Neural cell (in vitro differentiated cells): ENCODE data around the gene AP4S1.
"Not testable (repeated sequence)": the region's sequence is repeated elsewhere in the genome, so short reads cannot be mapped to it uniquely, and the experiment has no call there.

Source experiments
- EP300 ChIP-seq: fragments of 450-650 bp; conservative IDR thresholded peaks from 2 replicates; pipeline ENCODE4 v1.6.1; 2014; ENCODE audit warnings: antibody characterized with exemption, mild to moderate bottlenecking, moderate library complexity; ENCODE audit not compliant: poor library complexity, severe bottlenecking
- EZH2 ChIP-seq: fragments of 200-600, 300-800 bp; shearing (Covaris generic), sonication (generic); IDR thresholded peaks from 2 replicates; pipeline ENCODE4 v1.6.1; 2014; ENCODE audit warnings: antibody characterized with exemption, low read length, borderline replicate concordance, mild to moderate bottlenecking; ENCODE audit not compliant: insufficient read depth, poor library complexity, severe bottlenecking
- MXI1 ChIP-seq: fragments of 450-650 bp; conservative IDR thresholded peaks from 2 replicates; pipeline ENCODE4 v1.6.1; 2014; ENCODE audit warnings: antibody characterized with exemption, mild to moderate bottlenecking; ENCODE audit not compliant: poor library complexity, severe bottlenecking
- POLR2AphosphoS5 ChIP-seq: IDR thresholded peaks from 2 replicates; pipeline ENCODE4 v1.6.1; 2012
- RAD21 ChIP-seq: fragments of 450-650 bp; conservative IDR thresholded peaks from 2 replicates; pipeline ENCODE4 v1.6.1; 2014; ENCODE audit warnings: antibody characterized with exemption, mild to moderate bottlenecking, moderate library complexity
- SMC3 ChIP-seq: fragments of 450-650 bp; conservative IDR thresholded peaks from 2 replicates; pipeline ENCODE4 v1.6.1; 2014; ENCODE audit warnings: antibody characterized with exemption, mild to moderate bottlenecking, moderate library complexity; ENCODE audit not compliant: poor library complexity
- TAF1 ChIP-seq: IDR thresholded peaks from 2 replicates; pipeline ENCODE4 v1.6.1; 2012; ENCODE audit warnings: low read depth
- TF ChIP-seq, protein P1 (sequence below): fragments of 450-650 bp; IDR thresholded peaks from 2 replicates; pipeline ENCODE4 v1.5.1; 2014; ENCODE audit warnings: antibody characterized with exemption, mild to moderate bottlenecking, moderate library complexity; ENCODE audit not compliant: poor library complexity, severe bottlenecking
- TF ChIP-seq, protein P2 (sequence below): IDR thresholded peaks from 2 replicates; pipeline ENCODE4 v1.6.1; 2012; ENCODE audit warnings: borderline replicate concordance

DNA sequence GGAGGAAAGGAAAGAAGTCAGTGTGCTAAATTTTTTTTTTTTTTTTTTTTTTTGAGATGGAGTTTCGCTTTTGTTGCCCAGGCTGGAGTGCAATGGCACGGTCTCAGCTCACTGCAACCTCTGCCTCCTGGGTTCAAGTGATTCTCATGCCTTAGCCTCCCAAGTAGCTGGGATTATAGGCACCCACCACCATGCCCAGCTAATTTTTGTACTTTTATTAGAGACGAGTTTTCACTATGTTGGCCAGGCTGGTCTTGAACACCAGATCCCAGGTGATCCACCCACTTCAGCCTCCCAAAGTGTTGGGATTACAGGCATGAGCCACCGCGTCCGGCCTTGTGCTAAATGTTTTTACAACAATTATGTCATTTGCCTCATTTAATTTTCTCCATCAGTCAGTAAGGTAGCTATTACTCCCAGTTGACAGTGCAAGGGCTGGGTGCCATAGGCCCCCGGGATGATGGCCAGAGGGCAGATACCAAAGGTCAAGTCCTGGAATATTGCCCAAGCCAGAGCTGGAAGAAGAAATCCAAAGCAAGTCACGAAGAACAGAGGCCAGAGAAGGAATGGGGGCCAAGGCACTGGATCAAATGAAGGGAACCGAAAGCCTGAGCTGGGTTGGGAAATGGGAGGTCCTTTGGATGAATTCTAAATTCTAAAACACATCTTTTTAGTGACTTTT lies 27.6 kb downstream of the AP4S1 start:
- TF ChIP-seq, protein P1, sequence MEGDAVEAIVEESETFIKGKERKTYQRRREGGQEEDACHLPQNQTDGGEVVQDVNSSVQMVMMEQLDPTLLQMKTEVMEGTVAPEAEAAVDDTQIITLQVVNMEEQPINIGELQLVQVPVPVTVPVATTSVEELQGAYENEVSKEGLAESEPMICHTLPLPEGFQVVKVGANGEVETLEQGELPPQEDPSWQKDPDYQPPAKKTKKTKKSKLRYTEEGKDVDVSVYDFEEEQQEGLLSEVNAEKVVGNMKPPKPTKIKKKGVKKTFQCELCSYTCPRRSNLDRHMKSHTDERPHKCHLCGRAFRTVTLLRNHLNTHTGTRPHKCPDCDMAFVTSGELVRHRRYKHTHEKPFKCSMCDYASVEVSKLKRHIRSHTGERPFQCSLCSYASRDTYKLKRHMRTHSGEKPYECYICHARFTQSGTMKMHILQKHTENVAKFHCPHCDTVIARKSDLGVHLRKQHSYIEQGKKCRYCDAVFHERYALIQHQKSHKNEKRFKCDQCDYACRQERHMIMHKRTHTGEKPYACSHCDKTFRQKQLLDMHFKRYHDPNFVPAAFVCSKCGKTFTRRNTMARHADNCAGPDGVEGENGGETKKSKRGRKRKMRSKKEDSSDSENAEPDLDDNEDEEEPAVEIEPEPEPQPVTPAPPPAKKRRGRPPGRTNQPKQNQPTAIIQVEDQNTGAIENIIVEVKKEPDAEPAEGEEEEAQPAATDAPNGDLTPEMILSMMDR = not testable (repeated sequence)
- TF ChIP-seq EP300, EZH2, POLR2AphosphoS5, MXI1, SMC3, RAD21, TAF1: not testable (repeated sequence)
- TF ChIP-seq, protein P2, sequence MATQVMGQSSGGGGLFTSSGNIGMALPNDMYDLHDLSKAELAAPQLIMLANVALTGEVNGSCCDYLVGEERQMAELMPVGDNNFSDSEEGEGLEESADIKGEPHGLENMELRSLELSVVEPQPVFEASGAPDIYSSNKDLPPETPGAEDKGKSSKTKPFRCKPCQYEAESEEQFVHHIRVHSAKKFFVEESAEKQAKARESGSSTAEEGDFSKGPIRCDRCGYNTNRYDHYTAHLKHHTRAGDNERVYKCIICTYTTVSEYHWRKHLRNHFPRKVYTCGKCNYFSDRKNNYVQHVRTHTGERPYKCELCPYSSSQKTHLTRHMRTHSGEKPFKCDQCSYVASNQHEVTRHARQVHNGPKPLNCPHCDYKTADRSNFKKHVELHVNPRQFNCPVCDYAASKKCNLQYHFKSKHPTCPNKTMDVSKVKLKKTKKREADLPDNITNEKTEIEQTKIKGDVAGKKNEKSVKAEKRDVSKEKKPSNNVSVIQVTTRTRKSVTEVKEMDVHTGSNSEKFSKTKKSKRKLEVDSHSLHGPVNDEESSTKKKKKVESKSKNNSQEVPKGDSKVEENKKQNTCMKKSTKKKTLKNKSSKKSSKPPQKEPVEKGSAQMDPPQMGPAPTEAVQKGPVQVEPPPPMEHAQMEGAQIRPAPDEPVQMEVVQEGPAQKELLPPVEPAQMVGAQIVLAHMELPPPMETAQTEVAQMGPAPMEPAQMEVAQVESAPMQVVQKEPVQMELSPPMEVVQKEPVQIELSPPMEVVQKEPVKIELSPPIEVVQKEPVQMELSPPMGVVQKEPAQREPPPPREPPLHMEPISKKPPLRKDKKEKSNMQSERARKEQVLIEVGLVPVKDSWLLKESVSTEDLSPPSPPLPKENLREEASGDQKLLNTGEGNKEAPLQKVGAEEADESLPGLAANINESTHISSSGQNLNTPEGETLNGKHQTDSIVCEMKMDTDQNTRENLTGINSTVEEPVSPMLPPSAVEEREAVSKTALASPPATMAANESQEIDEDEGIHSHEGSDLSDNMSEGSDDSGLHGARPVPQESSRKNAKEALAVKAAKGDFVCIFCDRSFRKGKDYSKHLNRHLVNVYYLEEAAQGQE = not testable (repeated sequence)
